Right cardiac atrium (tissue), 5 donors: ENCODE data around the gene C3orf20. TPM values are rescaled to one million over a fixed set of nuclear protein-coding genes. Genes with fewer than 3 reads are reported as not detected.

Source experiments
- ATAC-seq, 2 donors: fragments of 200-7000 bp; cut with Tn5 transposase; one replicate each; pipeline versions ENCODE4 v1.8.0 to v1.9.1; 2020; ENCODE audit warnings: moderate library complexity in 2 of 2, mild to moderate bottlenecking in 1 of 2
- DNase-seq, 3 donors: peaks; one replicate each; pipeline ENCODE4 v3.0.0-alpha.2; 2020
- H3K27ac ChIP-seq: one replicate; pipeline ENCODE4 v1.5.1; 2013; ENCODE audit warnings: mild to moderate bottlenecking, low read length, control low read depth, moderate library complexity
- H3K27me3 ChIP-seq: one replicate; pipeline ENCODE4 v1.6.1; 2013; ENCODE audit not compliant: control insufficient read depth, insufficient read depth
- H3K4me1 ChIP-seq: one replicate; pipeline ENCODE4 v1.6.1; 2013; ENCODE audit warnings: low read length; ENCODE audit not compliant: control insufficient read depth, insufficient read depth
- H3K4me3 ChIP-seq: one replicate; pipeline ENCODE4 v1.5.1; 2013; ENCODE audit warnings: low read length, control low read depth
- H3K9me3 ChIP-seq: one replicate; pipeline ENCODE4 v1.6.1; 2013; ENCODE audit warnings: low read length; ENCODE audit not compliant: control insufficient read depth
- WGBS: extraction: QIAGEN DNeasy Blood & Tissue Kit; methylation state at CpG from one replicate; pipeline ENCODE4 v1.1.7; 2013; 5-methylcytosine and 5-hydroxymethylcytosine counted together
- intact Hi-C, 4 donors: fragments of 100-400 bp; cut with DNase I; formaldehyde crosslinking; loops; one replicate each; pipeline versions ENCODE4 v1.11.0 to v1.14.0; 2022 to 2023
- polyA plus RNA-seq: library from polyadenylated mRNA; stranded (reverse); fragments of 200-250 nt; gene quantifications from one replicate; pipeline ENCODE4 v1.2.3, GENCODE V29; 2013
- total RNA-seq, 4 donors: library from RNA; stranded (reverse); fragmentation: NEBNext Ultra II Directional; extraction: Animal tissue kit (Norgen Biotek cat#: 25700); gene quantifications; one replicate each; pipeline ENCODE4 v1.2.1, GENCODE V29; 2021
- donor health status: healthy with polysubstance abuse.
- donor health status: DM: no; HTN: yes; CAD: no.
- donor health status: DM: no; HTN: no; CAD: no.
- donor health status: DM: no; HTN: yes; CAD: no; lungs with severe emphysema.
- donor health status: DM: yes; HTN: yes; CAD: no.

C3orf20 gene
- total and polyA plus RNA-seq, 5 donors, result 0.02 to 0.11 TPM; not detected in 3

- WGBS, result 90% methylated on average over 7 of the region's 7 CpGs
- no peaks in the 10 kb centered on the region for H3K4me1 ChIP-seq
- intact Hi-C loops, result loop anchor here in 2 of 4 donors (5.0 to 10.0 kb wide), 2 partner anchors 88 to 90 kb away; no protein-coding TSS in a partner anchor
- no peaks in the 10 kb centered on the region for H3K9me3 ChIP-seq
- DNase-seq (no peak), ATAC-seq (no peak)
- no peaks in the 10 kb centered on the region for H3K27me3 ChIP-seq
- no peak overlapping the region for H3K4me3 ChIP-seq
- H3K27ac ChIP-seq, result no peak overlapping the region
Observed at GRCh38 chr3:14775011-14775410, 100.1 kb downstream of the C3orf20 start.

- WGBS, result 87% methylated on average over 4 of the region's 4 CpGs
- intact Hi-C loops, result loop anchor here in 2 of 4 donors (5.0 to 10.0 kb wide), 2 partner anchors 88 to 91 kb away; no protein-coding TSS in a partner anchor
Observed at GRCh38 chr3:14775563-14775962, 100.6 kb downstream of the C3orf20 start.

GRCh38 chr3:14779069-14779685 lies 104.2 kb downstream of the C3orf20 start:
- Histone ChIP-seq H3K4me3 (no peak overlapping the region), H3K27me3 (no peaks in the 10 kb centered on the region), H3K9me3 (no peaks in the 10 kb centered on the region), H3K4me1 (no peaks in the 10 kb centered on the region), H3K27ac (no peak overlapping the region)
- ATAC-seq (no peak), DNase-seq (no peak)
- WGBS, result 97% methylated on average over 2 of the region's 2 CpGs
- intact Hi-C loops, result loop anchor here in 2 of 4 donors (5.0 to 10.0 kb wide), 2 partner anchors 92 to 94 kb away; no protein-coding TSS in a partner anchor

More at GRCh38 chr3:14775563-14775962, 100.6 kb downstream of the C3orf20 start:
- no peak for DNase-seq
- no peaks in the 10 kb centered on the region for H3K9me3 ChIP-seq
- no peaks in the 10 kb centered on the region for H3K27me3 ChIP-seq
- no peak for ATAC-seq
- H3K4me1 ChIP-seq, result no peaks in the 10 kb centered on the region
- no peak overlapping the region for H3K4me3 ChIP-seq
- no peak overlapping the region for H3K27ac ChIP-seq

- 37% methylated on average over 12 of the region's 12 CpGs for WGBS
- Histone ChIP-seq H3K9me3 (no peaks in the 10 kb centered on the region), H3K4me1 (no peaks in the 10 kb centered on the region), H3K27me3 (no peaks in the 10 kb centered on the region), H3K27ac (no peak overlapping the region), H3K4me3 (no peak overlapping the region)
- DNase-seq (peak; percentile 61 to 73 (median 69)), ATAC-seq (peak; percentile 74 to 87)
- intact Hi-C loops, result loop anchor here in 1 of 4 donors (2.0 kb wide), 1 partner anchor 108 kb away; no protein-coding TSS in a partner anchor
Observed at GRCh38 chr3:14780927-14781507, 106.1 kb downstream of the C3orf20 start.

GRCh38 chr3:14783480-14784086 lies 108.6 kb downstream of the C3orf20 start:
- no peaks in the 10 kb centered on the region for H3K9me3 ChIP-seq
- DNase-seq (no peak), ATAC-seq (no peak)
- no peaks in the 10 kb centered on the region for H3K27me3 ChIP-seq
- no peak overlapping the region for H3K4me3 ChIP-seq
- 86% methylated on average over 2 of the region's 2 CpGs for WGBS
- H3K27ac ChIP-seq, result no peak overlapping the region
- intact Hi-C loops, result no loop called here
- no peaks in the 10 kb centered on the region for H3K4me1 ChIP-seq

GRCh38 chr3:14784087-14784681 lies 109.2 kb downstream of the C3orf20 start:
- ATAC-seq (no peak), DNase-seq (peak in 1 of 3 donors; percentile 68)
- Histone ChIP-seq H3K9me3 (no peaks in the 10 kb centered on the region), H3K4me3 (no peak overlapping the region), H3K27ac (no peak overlapping the region), H3K4me1 (no peaks in the 10 kb centered on the region), H3K27me3 (no peaks in the 10 kb centered on the region)
- intact Hi-C loops, result no loop called here
- WGBS, result 46% methylated on average over 8 of the region's 8 CpGs

- H3K27me3 ChIP-seq, result no peaks in the 10 kb centered on the region
- intact Hi-C loops, result no loop called here
- ATAC-seq, result peak in 1 of 2 donors; percentile 73
Observed at GRCh38 chr3:14785207-14786155, 110.5 kb downstream of the C3orf20 start.

GRCh38 chr3:14786369-14786768 lies 111.4 kb downstream of the C3orf20 start:
- Histone ChIP-seq H3K27me3 (no peaks in the 10 kb centered on the region), H3K27ac (no peak overlapping the region)
- intact Hi-C loops, result no loop called here

More at GRCh38 chr3:14785207-14786155, 110.5 kb downstream of the C3orf20 start:
- no peak for DNase-seq
- Histone ChIP-seq H3K4me3 (no peak overlapping the region), H3K4me1 (no peaks in the 10 kb centered on the region), H3K9me3 (no peaks in the 10 kb centered on the region), H3K27ac (no peak overlapping the region)
- WGBS, result 83% methylated on average over 20 of the region's 20 CpGs

GRCh38 chr3:14787630-14788029 lies 112.7 kb downstream of the C3orf20 start:
- no peaks in the 10 kb centered on the region for H3K4me1 ChIP-seq
- no peaks in the 10 kb centered on the region for H3K9me3 ChIP-seq
- no peak overlapping the region for H3K27ac ChIP-seq
- intact Hi-C loops, result no loop called here
- H3K4me3 ChIP-seq, result no peak overlapping the region
- no peak for DNase-seq
- 53% methylated on average over 7 of the region's 7 CpGs for WGBS
- H3K27me3 ChIP-seq, result no peaks in the 10 kb centered on the region
- no peak for ATAC-seq

More at GRCh38 chr3:14786369-14786768, 111.4 kb downstream of the C3orf20 start:
- no peak for ATAC-seq
- H3K4me1 ChIP-seq, result no peaks in the 10 kb centered on the region
- H3K4me3 ChIP-seq, result no peak overlapping the region
- no peak for DNase-seq
- H3K9me3 ChIP-seq, result no peaks in the 10 kb centered on the region
- WGBS, result 96% methylated on average over 3 of the region's 3 CpGs

GRCh38 chr3:14788644-14789043 lies 113.7 kb downstream of the C3orf20 start:
- Histone ChIP-seq H3K4me1 (peaks cover 5% of the 10 kb centered on the region), H3K9me3 (no peaks in the 10 kb centered on the region), H3K4me3 (no peak overlapping the region), H3K27me3 (no peaks in the 10 kb centered on the region), H3K27ac (no peak overlapping the region)
- ATAC-seq (no peak), DNase-seq (no peak)
- WGBS, result 94% methylated on average over 7 of the region's 7 CpGs
- intact Hi-C loops, result no loop called here
